ENCODE data around the gene IRS1.
"Not testable (repeated sequence)": the region's sequence is repeated elsewhere in the genome, so short reads cannot be mapped to it uniquely, and the experiment has no call there.

IRS1 gene, protein sequence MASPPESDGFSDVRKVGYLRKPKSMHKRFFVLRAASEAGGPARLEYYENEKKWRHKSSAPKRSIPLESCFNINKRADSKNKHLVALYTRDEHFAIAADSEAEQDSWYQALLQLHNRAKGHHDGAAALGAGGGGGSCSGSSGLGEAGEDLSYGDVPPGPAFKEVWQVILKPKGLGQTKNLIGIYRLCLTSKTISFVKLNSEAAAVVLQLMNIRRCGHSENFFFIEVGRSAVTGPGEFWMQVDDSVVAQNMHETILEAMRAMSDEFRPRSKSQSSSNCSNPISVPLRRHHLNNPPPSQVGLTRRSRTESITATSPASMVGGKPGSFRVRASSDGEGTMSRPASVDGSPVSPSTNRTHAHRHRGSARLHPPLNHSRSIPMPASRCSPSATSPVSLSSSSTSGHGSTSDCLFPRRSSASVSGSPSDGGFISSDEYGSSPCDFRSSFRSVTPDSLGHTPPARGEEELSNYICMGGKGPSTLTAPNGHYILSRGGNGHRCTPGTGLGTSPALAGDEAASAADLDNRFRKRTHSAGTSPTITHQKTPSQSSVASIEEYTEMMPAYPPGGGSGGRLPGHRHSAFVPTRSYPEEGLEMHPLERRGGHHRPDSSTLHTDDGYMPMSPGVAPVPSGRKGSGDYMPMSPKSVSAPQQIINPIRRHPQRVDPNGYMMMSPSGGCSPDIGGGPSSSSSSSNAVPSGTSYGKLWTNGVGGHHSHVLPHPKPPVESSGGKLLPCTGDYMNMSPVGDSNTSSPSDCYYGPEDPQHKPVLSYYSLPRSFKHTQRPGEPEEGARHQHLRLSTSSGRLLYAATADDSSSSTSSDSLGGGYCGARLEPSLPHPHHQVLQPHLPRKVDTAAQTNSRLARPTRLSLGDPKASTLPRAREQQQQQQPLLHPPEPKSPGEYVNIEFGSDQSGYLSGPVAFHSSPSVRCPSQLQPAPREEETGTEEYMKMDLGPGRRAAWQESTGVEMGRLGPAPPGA (N-terminal part only)

DNA sequence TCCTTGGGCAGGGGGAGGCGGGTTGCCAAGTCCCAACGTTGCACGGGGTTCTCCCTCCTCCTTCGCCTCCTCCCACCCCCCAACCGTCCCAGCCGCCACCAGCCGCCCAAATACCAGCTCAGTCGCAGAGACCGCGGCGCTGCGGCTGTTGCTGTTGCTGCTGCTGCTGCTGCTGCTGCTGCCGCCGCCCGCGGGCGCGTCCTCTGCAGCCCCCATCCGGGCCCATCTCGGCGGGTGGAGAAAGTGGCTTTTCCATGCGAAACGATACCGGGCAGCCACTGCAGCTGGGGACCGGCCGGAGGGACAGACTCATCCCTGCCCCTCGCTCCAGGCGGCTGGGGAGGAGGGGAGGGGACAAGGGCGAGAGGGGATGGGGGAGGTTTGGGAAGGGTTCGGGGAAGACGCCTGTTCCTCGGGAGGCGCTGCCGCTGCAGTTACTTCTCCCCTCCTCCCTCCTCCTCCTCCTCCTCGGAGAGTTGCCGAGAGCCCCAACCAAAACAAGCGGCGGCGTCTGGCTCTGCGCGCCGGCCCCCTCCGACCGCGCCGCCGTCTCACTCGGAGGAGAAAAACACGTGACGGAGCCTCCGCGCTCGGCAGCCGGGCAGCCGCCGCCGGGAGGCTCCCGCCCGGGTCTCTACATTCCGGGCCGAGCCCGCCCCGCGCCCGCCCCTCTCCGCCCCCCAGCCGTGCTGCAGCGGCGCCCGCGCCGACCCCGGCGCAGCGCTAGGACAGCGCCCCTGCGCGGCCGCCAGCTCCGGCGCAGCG, at the start of gene IRS1:
TSS of gene IRS1 (minus strand) at position 610 of the 765 bp plus-strand sequence. CDS start 1,082 bp downstream, outside the sequence.
- peak; percentile 51 for DNase-seq (ENCODE audit: low spot score)

DNA sequence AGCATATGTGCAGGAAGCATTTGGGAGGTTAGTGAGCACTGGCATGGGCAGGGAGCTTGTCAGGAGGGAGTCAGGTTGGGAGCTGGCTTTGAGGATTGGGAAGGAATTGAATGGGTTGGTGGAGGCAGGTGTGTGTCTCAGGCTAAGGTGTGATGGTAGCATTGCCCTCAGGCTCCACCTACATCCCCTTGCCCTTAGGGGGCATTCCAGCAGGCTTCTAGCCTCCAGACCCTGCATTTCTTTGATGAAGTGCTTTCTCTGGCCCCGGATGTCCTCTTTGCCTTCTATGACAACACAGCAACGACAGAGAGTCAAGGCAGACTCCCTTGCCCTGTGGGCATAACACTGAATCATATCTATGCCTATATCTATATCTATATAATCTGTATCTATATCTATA, 49.7 kb upstream of the IRS1 start:
- DNase-seq (ENCODE audit: low spot score): no peak

DNA sequence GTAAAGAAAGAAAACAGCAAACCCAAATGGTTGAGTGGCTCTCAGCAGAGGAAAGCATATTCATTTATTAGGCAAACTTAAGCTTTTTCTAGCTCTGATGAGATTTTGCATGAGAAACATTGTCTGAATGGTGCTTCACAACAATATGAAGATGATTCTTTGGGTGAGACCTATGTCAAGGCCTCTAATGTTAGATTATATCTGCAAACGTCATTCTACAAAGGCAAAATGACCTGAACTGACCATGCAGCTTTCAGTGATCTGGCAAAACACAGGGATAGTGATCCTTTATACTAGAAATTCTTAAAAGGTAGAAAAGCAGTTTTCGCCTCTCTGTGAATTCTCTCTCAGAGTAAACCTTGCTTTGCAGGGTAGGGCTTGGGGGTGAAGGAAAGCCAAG, 47.9 kb upstream of the IRS1 start:
- DNase-seq (ENCODE audit: low spot score): no peak

DNA sequence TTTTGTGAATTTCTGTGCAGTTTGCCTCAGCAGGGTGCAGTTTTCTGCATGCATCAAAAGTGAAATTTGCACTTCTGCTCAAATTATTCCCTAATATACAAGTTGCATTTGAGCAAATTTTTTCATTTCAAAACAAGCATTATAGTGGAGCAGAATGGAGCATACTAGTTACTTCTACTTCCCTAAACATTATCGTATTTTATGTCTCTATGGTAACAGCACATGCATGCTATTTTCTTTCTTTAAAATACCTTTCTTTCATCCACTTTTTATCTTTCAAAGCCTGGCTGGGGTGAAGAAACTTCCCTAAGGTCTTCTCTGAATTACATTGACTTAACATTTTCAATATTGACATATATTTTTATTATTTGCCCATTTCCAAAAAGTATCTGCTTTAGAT, 47.5 kb upstream of the IRS1 start:
- no peak for DNase-seq (ENCODE audit: low spot score)

DNA sequence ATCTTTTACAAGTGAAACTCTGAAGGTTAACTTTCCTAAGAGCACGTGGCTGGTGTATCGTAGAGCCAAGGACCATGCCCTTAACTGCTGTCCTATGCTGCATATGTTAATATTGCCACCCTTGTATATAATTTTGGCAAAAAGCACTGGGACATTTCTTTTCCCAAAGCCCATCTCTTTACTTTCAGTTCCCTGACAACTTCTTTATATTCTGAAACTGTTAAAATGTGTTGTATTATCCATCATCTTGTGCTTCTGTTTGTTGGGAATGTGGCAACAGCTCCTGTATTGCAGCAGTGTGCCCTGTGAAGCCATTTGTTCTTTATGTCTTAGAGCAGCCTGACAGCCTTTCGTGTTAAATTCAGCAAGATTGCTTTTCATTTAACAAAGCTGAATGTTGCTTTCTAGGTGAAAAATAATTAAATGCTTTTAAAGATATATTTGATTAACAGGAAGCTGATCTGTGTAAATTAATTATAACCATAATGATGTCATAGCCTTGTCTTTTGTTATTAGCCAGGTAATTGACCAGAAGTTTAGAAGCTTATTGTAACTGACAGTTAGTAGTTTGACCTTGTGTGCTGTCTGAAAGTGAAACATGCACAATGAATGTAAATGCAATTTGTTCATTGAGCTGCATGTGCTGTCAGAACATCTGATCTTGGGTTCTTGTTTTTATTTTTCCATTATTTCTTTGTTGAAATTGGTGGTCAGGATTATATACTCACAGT, 45.9 kb upstream of the IRS1 start:
- no peak for DNase-seq (ENCODE audit: low spot score)

DNA sequence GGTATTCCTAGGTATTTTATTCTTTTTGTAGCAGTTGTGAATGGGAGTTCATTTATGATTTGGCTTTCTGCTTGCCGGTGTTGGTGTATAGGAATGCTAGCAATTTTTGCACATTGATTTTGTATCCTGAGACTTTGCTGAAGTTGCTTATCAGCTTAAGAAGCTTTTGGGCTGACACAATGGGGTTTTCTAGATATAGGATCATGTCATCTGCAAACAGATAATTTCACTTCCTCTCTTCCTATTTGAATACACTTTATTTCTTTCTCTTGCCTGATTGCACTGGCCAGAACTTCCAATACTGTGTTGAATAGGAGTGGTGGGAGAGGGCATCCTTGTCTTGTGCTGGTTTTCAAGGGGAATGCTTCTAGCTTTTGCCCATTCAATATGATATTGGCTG, 43.4 kb upstream of the IRS1 start:
- DNase-seq (ENCODE audit: low spot score): not testable (repeated sequence)

DNA sequence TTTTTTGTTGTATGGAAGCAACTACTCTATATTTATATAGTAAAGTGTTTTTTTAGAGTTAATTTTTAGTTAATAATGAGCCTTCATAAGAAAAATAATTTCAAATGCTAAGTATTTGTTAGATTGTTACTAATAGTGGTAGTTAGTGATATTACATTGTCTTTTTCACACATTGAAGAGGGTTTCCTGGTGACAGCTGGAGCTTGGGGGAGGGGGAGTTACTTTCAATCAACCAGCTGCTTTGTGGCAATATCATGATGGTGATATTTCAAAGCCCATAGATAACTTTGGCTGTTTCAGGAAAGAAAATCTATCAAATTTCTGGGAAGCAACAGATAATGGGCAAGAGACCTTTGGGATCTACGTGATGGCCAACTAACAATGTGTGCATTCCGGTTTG, 40.3 kb upstream of the IRS1 start:
- no peak for DNase-seq (ENCODE audit: low spot score)

DNA sequence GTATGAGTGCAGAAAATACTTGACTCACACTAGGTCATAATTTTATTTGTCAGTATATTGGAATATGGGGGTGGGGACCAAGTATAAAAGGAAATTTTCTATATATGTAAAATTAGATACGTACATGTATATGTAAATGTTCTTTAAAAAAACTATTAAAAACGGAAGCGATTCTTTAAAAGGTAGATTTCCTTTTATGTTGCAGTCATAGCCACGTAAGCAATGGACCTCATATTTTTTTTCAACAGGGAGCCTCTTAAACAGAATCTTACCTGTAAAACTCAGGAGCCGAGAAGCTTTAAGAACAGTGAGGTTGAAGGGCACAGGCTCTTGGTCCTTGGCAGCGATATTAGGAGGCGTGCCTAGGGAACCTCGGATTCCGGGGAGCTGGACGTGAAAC, 39.5 kb upstream of the IRS1 start:
- no peak for DNase-seq (ENCODE audit: low spot score)

DNA sequence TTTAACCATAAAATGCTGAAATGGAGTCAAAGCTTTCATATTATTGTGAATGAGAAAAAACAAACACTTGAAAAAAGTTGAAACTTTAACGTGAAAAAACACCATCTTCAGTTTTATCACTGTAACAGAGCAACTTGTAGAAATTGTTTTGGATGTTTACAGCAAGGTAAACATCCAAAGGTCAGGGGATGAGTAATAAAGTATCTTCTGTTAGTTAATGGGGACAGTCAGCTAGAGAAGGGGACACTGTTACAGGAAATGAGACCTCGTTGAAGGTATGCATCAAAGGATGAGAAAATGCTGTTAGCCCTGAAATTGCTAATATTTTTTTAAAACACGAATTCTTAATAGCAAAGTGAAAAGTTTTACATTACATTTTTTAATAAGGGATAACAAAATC, 39.1 kb upstream of the IRS1 start:
- no peak for DNase-seq (ENCODE audit: low spot score)

DNA sequence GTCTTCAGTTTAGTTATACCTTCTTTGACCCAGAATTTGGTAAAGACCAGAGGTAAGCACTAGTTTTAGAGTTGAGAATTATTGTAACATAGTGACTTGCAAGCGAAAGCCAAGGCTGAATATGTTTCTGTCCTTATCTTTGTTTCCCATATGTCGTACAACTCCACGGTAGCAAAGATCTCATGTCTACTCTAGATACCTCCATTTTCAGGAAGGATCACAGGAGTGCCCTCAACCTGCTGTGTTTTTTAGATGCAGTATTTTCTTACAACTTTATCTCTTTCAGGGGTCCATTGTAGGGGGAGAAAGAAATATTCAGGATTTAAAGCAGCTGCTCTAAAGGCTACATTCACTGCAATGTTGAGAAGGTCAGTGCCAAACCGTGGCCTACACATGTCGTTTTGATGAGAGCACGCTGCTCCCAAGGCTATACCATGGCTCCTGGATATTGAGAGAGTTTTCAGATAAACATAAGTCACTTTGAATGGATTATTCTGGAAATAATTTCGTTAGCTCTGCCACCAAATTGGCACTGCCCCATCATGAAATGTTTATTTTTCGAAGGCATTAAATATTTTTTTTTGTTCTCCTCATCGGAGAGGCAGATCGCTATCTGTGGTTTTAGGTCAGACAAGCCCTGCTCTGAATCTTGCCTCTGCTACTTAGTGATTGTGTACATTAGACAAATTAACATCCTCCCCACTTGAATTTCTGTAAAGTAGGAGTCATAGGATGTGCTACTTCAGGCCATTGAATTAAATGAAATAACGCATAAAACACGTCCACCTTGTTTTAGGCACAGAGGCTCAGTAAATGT, 38.4 kb upstream of the IRS1 start:
- peak; percentile 9 for DNase-seq (ENCODE audit: low spot score)

DNA sequence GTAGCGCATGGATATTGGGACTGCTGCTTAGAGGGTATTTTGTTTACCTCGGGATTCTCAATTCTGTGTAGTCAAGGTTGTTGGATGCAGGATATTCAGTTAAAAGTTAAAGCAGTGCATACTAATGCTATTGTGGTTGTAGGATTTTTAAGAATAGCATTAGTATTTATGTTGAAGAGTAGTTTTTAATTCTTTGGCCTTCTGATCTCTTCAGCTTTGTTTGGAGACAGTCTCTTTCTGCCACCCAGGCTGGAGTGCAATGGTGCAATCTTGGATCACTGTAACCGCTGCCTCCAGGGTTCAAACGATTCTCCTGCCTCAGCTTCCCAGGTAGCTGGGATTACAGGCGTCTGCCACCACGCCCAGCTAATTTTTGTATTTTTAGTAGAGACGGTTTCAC, 37.7 kb upstream of the IRS1 start:
- DNase-seq (ENCODE audit: low spot score): no peak

DNA sequence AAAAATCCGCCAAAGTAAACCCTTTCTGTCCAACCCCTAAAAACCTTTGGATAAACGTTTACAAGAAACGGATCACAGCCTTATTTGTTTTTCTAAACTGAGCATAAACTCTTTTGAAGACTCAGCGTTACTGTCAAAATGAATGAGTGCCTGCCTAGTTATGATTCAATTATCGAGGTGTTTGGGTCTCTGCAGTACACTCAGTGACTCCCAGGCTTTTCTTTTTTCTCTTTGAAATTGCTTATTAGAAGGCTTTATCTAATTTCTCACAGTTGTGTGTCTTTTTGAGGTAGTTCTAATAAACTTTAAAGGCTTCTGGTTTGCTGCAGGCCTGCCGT, 36.9 kb upstream of the IRS1 start:
- no peak for DNase-seq (ENCODE audit: low spot score)

DNA sequence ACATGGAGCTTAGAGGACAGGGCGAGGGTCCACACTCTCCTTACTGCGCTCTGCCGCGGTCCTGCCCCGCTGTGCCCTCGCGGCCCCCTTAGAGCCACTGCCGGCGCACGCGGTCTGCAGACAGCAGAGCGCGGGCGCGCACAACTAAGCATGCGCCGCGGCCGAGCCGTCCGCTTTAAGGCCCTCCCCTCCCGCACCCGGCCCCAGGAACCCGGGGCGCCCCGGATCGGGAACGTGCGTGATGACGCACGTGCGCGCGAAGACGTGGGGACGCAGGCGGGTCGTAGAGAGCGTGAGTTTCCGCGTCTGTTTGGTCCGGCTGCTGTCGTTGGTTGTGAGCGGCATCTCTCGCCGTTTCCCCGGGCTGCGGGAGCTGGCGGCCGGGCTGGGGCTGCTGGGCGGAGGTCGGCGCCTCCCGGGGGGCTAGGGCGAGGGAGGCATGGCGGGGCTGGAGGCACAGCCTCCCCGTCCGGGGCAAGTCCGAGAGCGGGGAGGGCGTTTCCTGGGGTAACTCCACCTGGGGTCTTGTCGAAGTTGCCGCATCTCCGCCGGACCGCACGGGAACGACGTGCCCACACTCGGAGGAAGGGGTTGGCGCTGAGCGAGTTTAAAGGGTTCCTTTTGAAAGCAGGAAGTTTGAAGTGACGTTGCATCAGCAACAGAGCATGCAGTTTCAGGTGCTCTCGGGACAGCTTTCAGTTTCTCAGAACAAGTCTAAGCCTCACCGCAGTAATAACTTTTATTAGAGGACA, 36.4 kb upstream of the IRS1 start, which contains the start of gene RHBDD1:
TSS of gene RHBDD1 (plus strand) at position 259 of the 752 bp plus-strand sequence. CDS start 28,640 bp downstream, outside the sequence.
- DNase-seq (ENCODE audit: low spot score): peak; percentile 93

DNA sequence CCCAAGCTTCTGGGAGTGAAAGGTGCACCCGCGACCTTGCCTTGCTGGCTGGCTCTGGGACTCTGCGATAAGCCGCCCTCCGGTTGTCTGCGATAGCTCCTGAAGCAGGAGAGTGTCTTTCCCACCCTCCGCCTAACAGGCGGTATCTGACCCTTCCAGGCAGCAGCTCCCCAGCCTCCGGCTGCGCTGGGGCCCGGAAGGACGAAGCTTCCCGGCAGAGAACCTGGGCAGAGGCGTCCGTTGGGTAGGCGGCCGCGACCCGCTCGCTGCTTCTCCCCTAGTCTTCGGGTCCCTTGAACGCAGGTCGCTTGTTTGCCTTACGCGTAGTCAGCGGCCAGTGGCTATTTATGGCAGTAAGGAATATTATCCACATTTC, 35.8 kb upstream of the IRS1 start:
- no peak for DNase-seq (ENCODE audit: low spot score)

DNA sequence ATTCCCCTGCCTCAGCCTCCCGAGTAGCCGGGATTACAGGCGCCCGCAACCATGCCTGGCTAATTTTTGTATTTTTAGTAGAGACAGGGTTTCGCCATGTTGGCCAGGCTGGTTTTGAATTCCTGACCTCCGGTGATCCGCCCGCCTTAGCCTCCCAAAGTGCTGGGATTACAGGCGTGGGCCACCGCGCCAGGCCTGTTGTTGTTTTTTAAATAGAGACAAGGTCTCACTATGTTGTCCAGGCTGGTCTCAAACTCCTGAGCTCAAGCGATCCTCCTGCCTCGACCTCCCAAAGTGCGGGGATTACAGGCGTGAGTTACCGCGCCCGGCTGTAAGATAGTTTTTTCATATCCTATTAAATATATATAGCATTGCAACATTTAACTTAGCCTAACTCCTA, 35.3 kb upstream of the IRS1 start:
- not testable (repeated sequence) for DNase-seq (ENCODE audit: low spot score)

DNA sequence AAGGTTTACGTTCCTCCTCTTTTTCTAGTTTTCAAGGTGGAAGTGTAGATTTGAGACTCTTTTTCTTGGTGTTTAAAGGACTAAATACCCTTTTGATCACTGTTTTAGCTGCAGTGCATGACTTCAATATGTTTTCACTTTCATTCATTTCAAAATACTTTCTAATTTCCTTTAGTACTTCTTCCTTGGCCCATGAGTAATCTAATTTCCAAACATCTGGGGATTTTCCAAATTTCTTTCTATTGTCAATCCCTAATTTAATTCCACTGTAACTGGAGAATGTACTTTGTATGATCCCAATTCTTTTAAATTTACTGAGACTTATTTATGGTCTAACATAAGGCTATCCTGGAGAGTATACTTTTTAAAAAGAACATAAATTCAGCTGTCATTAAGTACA, 32.4 kb upstream of the IRS1 start:
- no peak for DNase-seq (ENCODE audit: low spot score)

DNA sequence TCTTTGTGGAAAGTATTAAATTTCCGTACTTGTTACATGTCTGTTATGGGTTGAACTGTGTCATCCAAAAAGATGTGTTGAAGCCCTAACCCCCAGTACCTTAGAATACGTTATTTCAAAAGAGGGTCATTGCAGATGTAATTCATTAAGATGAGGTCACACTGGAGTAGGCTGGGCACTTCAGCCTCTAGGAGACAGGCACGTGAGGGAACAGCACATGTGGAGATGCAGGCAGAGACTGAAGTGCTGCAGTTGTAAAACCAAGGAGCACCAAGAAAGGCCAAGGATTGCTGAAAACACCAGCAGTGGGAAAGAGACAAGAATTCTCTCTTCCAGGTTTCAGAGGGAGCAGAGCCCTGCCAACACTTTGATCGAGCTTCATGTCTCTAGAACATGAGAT, 31.6 kb upstream of the IRS1 start:
- DNase-seq (ENCODE audit: low spot score): no peak

DNA sequence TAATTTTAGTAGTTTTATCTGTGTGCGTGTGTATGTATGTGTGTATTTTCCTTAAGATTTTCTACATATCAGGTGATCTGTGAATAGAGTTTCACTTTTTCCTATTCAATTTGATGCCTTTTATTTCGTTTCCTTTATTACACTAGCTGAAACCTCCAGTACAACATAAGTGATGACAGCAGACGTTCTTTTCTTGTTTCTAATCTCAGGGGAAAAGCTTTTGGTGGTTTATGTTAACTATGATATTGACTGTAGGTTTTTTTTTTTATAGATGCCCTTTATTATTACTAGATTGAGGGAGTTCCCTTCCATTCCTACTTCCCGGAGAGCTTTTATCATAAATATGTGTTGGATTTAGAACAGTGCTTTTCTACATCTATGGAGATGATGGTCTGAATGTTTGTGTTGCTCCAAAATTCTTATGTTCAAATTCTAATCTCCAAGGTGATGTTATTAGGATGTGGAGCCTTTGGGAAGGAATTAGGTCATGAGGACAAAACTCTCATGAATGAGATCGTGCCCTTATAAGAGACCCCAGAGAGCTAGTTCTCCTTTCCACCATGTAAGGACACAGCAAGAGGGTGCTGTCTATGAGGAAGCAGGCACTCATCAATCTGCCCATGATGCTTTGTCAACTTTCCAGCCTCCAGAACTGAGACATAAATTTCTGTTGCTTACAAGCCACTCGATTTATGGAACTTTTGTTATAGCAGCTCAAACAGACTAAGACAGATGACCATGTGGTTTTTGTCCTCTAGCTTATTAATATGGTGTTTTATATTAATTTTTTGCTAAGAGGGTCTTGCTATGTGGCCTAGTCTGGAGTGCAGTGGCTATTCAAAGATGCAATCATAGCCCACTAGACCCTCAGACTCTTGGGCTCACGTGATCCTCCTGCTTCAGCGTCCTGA, 30.4 kb upstream of the IRS1 start:
- DNase-seq (ENCODE audit: low spot score): no peak

DNA sequence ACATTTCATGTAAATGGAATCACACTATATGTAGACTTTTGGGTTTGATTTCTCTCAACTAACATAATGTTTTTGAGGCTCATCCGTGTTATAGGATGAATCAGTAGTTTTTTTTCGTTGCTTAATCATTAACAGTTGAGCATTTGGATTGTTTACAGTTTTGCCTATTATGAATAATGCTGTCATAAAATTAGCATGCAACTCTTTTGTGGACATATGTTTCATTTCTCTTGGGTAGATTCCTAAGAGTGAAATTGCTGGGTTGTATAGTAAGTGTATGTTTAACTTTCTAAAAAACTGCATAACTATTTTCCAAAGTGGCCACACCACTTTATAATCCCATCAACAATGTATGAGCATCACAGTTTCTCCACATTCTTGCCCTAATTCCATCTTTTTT, 28.6 kb upstream of the IRS1 start:
- DNase-seq (ENCODE audit: low spot score): no peak
